GM12892 (cell line): ENCODE results near the gene CLEC19A.

ENCODE experiments used
- POLR2AphosphoS5 ChIP-seq: IDR thresholded peaks from 2 replicates; pipeline ENCODE4 v1.6.1; 2011; ENCODE audit warnings: low read depth, low read length, control low read depth
- TAF1 ChIP-seq: IDR thresholded peaks from 2 replicates; pipeline ENCODE4 v1.6.1; 2011; ENCODE audit warnings: low read depth, mild to moderate bottlenecking, control low read depth, low read length, borderline replicate concordance

DNA sequence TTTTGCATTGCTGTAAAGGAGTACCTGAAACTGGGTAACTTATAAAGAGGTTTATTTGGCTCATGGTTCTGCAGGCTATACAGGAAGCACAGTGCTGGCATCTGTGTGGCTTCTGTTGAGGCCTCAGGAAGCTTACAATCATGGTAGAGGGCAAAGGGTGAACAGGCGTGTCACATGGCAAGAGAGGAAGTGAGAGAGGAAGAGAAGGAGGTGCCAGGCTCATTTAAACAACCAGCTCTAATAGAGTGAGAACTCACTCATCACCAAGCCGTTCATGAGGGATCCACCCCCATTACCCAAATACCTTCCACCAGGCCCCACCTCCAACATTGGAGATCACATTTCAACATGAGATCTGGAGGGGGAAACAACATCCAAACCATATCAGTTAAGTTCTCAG lies 16.4 kb upstream of the CLEC19A start:
- no peak for TF ChIP-seq POLR2AphosphoS5
- no peak for TF ChIP-seq TAF1
